CD4-positive, alpha-beta T cell treated with Interleukin-4 for 4 hours (primary cell): Measurements from ENCODE around the gene E2F6.
"Not testable (repeated sequence)": the region's sequence is repeated elsewhere in the genome, so short reads cannot be mapped to it uniquely, and the experiment has no call there.

Source experiments
- DNase-seq: peaks from one replicate; pipeline ENCODE4 v3.0.0-alpha.2; 2020

The E2F6 gene

DNA sequence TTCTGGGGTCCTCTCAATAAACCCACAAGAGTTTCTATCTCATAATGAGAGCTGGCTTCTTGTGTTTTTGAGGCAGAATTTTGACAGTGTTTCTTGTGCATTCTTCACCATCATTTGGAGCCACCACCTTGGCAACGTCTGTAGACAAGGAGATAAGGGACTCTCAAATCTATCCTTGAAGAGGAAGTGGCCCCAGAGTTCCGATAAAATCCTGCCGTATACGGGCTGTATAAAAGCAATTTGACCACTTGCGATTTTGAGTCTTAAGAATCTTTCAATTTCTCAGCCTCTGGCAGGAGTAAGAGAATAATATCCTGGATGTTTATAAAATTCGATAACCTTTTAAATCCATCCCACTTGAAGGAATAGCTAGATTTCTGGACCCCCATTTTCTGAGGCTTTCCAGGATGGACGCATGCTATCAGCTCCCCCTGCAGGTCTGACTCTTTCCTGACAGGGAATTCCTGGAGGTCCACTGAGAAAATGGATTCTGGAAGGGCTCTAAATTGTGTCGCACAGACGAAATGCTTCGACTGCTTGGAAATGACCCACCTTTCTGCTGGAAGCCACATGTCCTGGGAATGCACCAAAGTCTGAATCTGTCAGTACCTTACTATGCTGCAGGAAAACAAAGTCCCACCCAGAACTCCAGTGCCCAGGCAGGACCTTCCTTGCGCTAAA is 54.1 kb downstream of the E2F6 start:
- no peak for DNase-seq

DNA sequence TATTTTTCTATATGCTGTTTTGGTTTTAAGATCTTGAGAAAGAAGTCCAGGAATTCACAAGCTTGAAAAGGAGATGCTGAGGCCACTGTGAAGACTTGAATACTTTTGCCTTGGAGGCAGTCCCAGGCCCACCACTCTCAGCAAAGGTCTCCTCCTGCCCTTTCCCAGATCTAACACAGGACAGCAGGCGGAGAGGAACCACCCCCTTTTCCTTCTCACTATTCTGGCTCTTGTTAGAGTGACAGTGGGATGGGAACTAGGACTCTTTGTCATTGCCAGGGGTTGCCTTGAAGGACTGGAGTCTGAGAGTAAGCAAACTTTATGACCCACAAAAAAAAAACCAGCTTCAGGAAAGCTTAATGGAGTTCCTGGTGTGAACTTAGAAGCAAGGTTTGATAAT is 54.7 kb downstream of the E2F6 start:
- no peak for DNase-seq

DNA sequence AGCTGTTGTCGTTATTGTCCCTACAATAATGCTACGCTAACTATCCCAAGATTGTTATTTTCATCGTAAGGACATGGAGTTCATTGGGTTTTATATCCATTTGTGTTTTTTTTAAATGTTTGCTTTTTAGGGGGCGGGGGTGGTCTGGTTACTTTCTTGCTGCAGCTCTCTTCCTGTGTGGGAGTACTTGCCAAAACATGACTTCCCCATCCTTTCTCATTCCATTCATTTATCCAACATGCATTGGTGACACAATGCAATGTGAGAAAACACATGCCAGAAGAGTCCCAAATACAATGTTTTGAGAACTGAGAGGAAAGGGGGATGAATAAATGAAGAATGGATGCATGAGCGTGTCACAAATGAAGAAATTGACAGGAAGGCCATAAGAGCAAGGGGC is 55.9 kb downstream of the E2F6 start:
- DNase-seq, result no peak

DNA sequence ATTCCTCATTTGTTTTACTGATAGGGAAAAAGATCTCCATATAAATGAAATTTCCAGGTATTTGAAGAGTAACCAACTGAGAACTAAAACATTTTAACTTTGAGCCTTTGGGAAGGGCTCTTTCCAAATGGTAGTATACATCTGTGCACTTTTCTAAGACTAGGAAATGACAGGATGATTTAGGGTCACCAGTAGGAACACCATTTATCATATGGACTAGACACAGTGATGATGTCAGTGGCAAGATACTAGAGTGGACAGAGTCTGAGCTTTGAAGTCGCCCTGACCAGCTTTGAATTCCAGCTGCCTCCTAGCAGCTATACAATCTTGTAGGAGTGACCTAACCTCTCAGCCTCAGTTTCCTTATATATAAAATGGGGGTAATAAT is 56.4 kb downstream of the E2F6 start:
- DNase-seq, result no peak

- no peak for DNase-seq
Measured at GRCh38 chr2:11408959-11409571, 56.9 kb downstream of the E2F6 start.

DNA sequence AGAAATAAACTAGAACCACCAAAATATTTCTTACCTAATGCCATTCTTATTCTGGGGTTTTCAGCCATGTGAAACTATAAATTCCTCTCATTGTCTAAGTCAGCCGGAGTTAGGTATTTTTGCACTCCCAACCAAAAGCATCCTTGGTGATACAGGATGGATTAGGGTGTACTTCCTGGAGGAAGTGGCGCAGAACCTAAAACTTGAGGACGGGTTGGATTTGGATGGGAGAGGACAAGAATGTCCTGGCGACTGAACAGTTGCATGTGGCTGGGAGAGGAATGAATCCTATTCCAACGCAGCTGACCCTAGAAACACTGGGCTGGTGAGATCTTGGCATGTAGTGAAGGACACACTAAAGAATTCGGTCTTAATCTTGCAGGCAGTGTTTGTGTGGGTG is 58.5 kb downstream of the E2F6 start:
- no peak for DNase-seq

DNA sequence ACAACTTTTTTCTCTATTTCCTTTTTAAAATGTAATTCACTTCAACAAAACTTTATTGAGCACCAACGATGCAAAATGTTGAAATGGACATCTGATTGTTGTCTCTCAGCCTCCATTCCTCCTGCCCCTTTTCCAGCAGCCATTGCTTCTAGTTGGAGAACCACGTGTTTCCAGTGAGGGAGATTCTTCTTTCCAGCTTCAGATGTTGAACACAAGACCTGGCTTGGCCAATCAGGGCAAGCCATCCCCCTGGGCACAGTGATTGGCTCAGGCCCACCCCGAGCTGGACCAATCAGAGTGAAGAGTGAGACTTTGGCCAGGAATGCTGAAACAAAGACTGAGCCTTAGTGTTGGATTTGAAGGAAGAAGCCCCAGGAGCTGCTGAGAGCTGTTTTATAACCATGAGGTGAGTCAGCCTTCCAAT is 59.0 kb downstream of the E2F6 start:
- DNase-seq, result no peak

- DNase-seq, result no peak
Measured at GRCh38 chr2:11406267-11406957, 59.5 kb downstream of the E2F6 start.

DNA sequence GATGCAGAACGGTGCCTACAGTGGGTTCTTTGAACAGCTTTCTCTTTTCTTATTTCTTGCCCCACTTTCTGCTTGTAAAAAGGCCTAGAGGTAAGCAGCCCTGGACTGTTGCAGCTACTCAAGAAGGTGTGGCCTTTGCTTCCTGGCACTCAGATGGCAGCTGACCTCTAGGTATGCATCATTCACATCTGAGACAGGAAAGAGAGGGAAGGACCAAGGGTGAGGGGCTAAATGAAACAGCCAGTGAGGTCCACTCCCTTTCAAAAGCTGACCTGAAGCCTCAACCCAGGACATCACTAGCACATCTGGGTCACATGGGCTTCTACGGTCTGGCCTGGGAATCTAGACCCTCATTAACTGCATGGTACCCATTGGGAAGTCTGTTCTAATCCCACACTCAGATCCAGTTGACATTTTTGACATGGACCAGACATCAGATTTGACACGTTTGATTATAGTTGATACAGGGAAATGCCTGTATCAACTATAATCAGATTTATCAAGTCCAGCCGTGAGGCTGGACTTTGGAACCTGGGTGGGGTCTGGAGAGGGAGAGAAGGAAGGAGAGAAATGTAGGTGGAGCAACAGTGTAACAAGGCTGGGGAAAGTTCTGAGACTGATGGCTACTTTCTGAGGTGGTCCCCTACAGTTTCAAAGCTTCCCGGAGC is 60.2 kb downstream of the E2F6 start:
- DNase-seq, result no peak

DNA sequence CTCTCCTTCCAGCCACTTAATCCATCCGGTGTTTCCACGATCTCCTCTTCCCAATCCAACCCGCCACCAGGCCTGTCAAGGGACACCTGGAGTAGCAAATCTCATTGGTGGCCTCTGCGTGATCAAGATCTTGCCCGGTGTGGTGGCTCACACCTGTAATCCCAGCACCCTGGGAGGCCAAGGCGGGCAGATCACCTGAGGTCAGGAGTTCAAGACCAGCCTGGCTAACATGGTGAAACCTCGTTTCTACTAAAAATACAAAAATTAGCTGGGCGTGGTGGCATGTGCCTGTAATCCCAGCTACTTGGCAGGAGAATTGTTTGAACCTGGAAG is 60.9 kb downstream of the E2F6 start:
- not testable (repeated sequence) for DNase-seq

DNA sequence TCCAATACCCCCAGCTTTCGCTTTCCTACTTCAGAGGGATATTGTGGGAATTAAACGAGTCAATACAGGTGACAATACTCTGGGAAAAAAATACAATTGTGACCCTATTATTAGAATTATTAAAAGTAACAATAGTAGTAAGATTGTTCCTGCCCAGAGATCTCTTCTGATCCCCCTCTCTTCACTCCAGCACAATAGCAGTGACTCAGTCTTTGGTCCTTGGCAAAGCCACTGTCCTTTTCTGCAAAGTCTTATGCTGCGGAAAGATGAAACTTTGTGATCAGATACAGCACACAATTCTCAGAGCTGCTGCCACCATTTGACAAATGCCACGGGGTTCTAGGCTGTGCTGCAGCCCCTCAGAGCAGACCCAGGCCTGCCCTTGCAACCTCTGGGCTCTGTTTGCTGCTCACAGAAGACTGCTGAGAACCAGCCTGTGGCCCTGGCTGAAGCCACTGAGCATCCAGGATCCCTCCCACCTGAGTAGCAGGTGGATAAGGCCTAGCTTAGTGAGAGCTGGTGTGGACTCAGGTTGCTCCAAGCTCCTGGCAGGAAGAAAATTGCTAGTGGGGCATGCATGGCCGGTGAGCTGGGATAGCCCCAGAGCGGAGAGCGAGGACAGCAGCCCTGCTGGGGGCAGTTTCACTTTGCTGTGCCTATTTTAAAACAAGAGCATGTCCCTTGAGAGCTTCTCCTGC is 61.4 kb downstream of the E2F6 start:
- DNase-seq, result no peak

DNA sequence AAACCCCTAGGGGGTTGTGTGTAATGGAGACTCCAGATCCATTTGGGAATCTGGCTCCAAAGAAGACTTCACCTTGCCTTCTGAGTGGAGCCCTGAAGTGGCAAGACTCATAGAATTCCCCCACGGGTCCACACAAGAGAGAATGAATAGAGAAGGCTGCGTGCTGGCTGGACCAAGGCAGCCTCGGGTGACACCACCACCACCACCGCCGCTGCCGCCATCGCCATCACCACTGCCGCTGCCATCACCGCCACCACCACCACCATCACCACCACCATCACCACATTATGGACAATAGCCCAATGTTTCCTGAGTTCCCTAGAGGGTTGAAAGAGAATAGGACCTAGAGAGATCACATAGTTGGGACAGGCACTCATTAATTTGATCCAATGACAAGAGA is 63.5 kb downstream of the E2F6 start:
- DNase-seq, result no peak

DNA sequence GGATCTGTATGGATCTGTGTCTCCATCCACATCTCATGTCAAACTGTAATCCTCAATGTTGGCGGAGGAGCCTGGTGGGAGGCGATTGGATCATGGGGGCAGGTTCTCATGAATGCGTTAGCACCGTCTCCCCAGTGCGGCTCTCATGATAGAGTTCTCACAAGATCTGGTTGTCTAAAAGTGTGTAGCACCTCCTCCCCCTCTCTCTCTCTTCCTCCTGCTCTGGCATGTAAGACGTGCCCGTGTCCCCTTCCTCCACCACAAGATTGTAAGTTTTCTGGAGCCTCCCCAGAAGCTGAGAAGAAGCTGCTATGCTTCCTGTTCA is 66.6 kb downstream of the E2F6 start:
- DNase-seq, result no peak

DNA sequence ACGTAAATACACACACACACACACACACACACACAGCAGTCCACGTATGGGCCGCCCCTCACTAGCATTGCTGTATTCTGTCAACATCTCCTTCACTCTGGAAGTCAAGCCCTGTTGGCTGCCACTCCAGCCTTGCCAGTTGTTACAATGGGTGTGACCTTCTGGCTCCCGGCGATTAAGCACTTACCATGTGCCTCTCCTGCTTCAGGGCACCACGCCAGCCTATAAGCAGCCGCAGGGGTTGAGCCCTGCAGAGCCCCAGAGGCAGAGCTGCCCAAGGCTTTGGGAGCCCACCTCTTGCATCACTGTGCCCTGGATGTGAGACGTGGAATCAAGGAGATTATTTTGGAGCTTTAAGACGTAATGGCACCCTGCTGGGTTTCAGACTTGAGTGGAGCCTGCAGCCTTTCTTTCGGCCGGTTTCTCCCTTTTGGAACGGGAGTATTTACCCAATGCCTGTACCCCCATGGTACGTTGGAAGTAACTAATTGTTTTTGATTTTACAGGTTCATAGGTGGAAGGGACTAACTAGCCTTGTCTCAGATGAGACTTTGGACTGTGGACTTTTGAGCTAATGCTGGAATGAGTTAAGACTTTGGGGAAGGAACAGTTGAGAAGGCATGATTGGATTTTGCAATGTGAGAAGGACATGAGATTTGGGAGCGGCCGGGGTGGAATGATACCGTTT is 67.1 kb downstream of the E2F6 start:
- no peak for DNase-seq

DNA sequence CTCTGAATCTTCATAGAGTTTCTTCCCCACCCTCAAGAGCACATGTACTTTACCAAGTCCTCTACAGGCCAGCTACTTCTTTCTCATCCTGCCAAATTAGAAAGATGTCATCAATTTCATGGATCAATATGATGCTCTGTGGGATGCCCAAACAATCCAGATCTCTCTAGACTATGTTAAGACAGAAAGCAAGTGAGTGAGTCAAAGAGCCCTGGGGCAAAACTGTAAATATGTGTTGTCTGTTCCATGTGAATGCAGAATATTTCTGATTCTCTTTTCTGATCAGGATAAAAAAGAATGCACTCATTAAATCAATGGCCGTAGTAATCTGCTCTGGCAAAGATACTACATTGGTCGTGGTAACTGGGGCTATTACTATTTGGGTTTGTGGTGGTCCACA is 68.4 kb downstream of the E2F6 start:
- no peak for DNase-seq

GRCh38 chr2:11396467-11397445 is 69.2 kb downstream of the E2F6 start:
- no peak for DNase-seq

DNA sequence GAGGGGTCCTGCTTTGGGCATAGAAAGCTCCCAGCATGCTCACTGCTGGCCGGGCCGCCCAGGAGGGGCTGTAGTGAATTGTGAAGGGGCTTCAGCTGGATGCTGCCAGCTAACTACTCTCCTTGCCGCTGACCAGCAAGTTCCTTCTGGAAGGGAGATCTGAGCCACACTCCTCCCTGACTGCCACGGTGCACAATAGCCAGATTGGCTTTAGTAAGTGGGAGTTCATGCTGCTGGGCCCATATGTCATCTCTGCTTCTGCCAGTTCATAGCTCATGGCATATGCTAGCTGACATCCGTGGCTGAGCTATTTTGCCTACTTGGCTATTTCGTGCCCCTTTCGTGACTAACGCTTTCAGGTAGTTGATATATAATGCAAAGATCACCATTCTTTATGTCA is 69.9 kb downstream of the E2F6 start:
- DNase-seq, result no peak

DNA sequence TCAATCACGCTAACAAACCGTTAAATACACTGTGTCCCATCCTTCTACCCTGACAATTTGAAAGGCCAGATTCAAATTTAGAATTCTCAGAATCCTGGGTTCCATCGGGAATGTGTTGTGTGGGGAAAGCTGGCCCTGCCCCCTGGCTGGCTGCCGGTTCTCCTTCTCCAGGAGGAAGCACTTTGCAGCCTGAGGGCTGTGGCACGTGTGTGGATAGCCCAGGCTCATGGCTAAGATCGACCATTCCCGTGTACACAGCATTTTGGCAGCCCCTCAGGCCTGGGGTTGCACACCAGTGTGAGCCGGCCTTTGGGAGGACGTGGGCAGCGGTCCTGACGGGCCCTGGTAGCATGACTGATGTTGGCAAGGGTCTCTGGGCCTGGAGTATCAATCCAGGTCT is 70.6 kb downstream of the E2F6 start:
- no peak for DNase-seq
